ENCODE measurements around the gene CLEC2L.

GRCh38 chr7:139525239-139525638, 1.8 kb downstream of the CLEC2L start:
- TF ChIP-seq POLR2A (IDR thresholded peaks at IDR 0.05; ENCODE audit: low read depth, low read length) (no peak), POLR2AphosphoS5 (IDR thresholded peaks at IDR 0.05; ENCODE audit: low read depth, low read length) (no peak), TAF1 (IDR thresholded peaks at IDR 0.05; ENCODE audit: borderline replicate concordance, low read depth, low read length) (no peak)

Measured in GM12892 (cell line).